ENCODE results near the gene CIBAR2. TPM values are rescaled to one million over a fixed set of nuclear protein-coding genes. Genes with fewer than 3 reads are reported as not detected.

Gene CIBAR2
- total and polyA plus RNA-seq, 9 of the 15 experiments (the other 6 are each of a cell fraction or from before 2014, with no cell fraction given), result not detected

DNA sequence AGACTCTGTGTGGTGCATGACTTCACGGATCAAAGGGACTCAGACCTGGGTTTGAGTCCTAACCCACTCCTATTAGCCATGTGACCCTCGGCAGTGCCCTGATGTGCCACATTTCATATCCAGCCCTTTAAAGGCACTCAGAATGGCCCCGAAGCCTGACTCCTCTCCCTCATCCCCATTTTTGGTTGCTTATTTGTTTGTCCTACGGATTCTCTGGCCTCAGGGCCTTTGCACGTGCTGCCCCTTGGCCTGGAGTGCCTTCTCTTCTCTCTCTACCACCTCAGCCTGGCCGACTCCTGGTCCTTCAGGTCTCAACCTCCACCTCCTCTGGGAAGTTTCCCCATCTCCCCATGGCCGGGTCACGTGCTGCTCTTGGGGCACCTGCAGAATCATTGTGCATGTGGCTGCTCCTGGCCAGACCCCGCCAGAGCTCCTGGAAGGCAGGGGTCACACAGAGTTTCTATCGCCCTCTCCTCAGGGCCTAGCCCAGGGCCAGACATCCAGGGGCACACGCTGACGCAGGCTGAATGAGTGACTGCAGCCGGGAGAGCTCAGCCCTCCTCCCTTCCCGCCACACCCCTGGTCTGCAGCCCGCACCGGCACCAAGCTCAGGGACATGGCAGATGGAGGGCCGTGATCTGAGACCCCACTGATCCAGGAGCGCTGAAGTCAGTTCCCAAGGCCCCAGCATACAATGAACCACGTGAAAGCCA, 22.0 kb upstream of the CIBAR2 start (continued):
- TF ChIP-seq RBM25 (IDR thresholded peaks at IDR 0.05; ENCODE audit: low read depth, low read length, severe bottlenecking) (peak; percentile 77), ZNF224 (CRISPR knock-in tag; IDR thresholded peaks at IDR 0.05) (no peak), YY1 (IDR thresholded peaks at IDR 0.05; ENCODE audit: borderline replicate concordance in 1 of 3, control insufficient read depth in 1 of 3, extremely low read depth in 1 of 3, insufficient read depth in 3 of 3, insufficient read length in 1 of 3, insufficient replicate concordance in 2 of 3, low read depth in 1 of 3, low read length in 2 of 3) (no peak), NFXL1 (CRISPR knock-in tag; IDR thresholded peaks at IDR 0.05) (no peak), CBX1 (IDR thresholded peaks at IDR 0.05; ENCODE audit: low read depth) (no peak), RBM17 (IDR thresholded peaks at IDR 0.05; ENCODE audit: borderline replicate concordance, low read depth, low read length) (no peak)

DNA sequence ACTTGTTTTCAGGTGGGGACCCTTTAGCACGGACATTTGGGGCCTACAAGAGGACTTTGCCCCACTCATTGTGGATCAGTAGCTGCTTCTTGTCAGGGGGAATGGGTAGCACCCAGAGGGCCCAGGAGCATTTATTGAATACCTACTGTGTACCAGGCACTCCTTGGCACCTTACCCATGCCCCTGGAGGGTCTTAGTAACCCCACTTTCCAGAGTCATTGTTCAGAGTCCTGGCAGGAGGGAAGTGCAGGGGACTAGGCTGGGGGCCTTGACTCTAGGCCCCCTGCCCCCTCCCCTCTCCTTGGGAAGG, 21.0 kb upstream of the CIBAR2 start:
- Histone ChIP-seq H2AFZ (ENCODE audit: low read depth, low read length) (no peak overlapping the region), H3K9ac (ENCODE audit: insufficient read depth in 1 of 2, low read depth in 2 of 2, low read length in 2 of 2) (no peak overlapping the region), H3K4me3 (no peak overlapping the region), H4K20me1 (replicated peaks; ENCODE audit: control insufficient read depth, insufficient read depth, low read length) (peaks cover 4% of the 10 kb centered on the region; the same call in 1 of the 2 replicates), H3K36me3 (ENCODE audit: control insufficient read depth, insufficient read depth, low read length) (no peaks in the 10 kb centered on the region), H3K9me3 (replicated peaks; ENCODE audit: control insufficient read depth, insufficient read depth, low read depth, low read length) (no peaks in the 10 kb centered on the region), H3K27ac (ENCODE audit: extremely low read depth, low read depth, low read length) (no peak overlapping the region), H3K79me2 (ENCODE audit: control insufficient read depth, insufficient read depth, low read length) (no peaks in the 10 kb centered on the region), H3K9me1 (ENCODE audit: control insufficient read depth, insufficient read depth, low read length) (no peaks in the 10 kb centered on the region), H3K4me1 (replicated peaks in 1 of 2; ENCODE audit: control insufficient read depth in 2 of 2, insufficient read depth in 2 of 2, low read length in 2 of 2) (peaks cover 9 to 33% of the 10 kb centered on the region in 2 experiments; a peak in 4 of 5 replicates), H3K27me3 (ENCODE audit: control insufficient read depth in 2 of 2, insufficient read depth in 2 of 2, low read length in 2 of 2) (peaks cover 8 to 41% of the 10 kb centered on the region in 2 experiments; a peak in 4 of 5 replicates), H3K4me2 (ENCODE audit: insufficient read depth, low read length) (no peak overlapping the region)
- no peak for ATAC-seq
- 43% methylated on average over 1 of the region's 1 CpG for WGBS (ENCODE audit: insufficient coverage, low coverage, missing lambda C conversion rate)
- intact Hi-C loops (cut with micrococcal nuclease) (no loop called here), in situ Hi-C loops (cut with MboI) (no loop called here)
- CTCF ChIA-PET (ENCODE audit: low intra/inter-chr PET ratio), result no interaction called here
- no TSS peak for BruUV-seq (replicated peaks)
- FAIRE-seq, result no peak
- no peak for DNase-seq (ENCODE audit: extremely low read depth in 1 of 4, low spot score in 3 of 4)
- POLR2A ChIA-PET, result interaction anchor here (0.7 kb wide), 1 partner anchor 282 kb away, joined by 3 read pairs; no protein-coding TSS in a partner anchor
- no peak for TF ChIP-seq FOSL1 (tag; conservative IDR thresholded peaks at IDR 0.05)
- TF ChIP-seq, protein P1, sequence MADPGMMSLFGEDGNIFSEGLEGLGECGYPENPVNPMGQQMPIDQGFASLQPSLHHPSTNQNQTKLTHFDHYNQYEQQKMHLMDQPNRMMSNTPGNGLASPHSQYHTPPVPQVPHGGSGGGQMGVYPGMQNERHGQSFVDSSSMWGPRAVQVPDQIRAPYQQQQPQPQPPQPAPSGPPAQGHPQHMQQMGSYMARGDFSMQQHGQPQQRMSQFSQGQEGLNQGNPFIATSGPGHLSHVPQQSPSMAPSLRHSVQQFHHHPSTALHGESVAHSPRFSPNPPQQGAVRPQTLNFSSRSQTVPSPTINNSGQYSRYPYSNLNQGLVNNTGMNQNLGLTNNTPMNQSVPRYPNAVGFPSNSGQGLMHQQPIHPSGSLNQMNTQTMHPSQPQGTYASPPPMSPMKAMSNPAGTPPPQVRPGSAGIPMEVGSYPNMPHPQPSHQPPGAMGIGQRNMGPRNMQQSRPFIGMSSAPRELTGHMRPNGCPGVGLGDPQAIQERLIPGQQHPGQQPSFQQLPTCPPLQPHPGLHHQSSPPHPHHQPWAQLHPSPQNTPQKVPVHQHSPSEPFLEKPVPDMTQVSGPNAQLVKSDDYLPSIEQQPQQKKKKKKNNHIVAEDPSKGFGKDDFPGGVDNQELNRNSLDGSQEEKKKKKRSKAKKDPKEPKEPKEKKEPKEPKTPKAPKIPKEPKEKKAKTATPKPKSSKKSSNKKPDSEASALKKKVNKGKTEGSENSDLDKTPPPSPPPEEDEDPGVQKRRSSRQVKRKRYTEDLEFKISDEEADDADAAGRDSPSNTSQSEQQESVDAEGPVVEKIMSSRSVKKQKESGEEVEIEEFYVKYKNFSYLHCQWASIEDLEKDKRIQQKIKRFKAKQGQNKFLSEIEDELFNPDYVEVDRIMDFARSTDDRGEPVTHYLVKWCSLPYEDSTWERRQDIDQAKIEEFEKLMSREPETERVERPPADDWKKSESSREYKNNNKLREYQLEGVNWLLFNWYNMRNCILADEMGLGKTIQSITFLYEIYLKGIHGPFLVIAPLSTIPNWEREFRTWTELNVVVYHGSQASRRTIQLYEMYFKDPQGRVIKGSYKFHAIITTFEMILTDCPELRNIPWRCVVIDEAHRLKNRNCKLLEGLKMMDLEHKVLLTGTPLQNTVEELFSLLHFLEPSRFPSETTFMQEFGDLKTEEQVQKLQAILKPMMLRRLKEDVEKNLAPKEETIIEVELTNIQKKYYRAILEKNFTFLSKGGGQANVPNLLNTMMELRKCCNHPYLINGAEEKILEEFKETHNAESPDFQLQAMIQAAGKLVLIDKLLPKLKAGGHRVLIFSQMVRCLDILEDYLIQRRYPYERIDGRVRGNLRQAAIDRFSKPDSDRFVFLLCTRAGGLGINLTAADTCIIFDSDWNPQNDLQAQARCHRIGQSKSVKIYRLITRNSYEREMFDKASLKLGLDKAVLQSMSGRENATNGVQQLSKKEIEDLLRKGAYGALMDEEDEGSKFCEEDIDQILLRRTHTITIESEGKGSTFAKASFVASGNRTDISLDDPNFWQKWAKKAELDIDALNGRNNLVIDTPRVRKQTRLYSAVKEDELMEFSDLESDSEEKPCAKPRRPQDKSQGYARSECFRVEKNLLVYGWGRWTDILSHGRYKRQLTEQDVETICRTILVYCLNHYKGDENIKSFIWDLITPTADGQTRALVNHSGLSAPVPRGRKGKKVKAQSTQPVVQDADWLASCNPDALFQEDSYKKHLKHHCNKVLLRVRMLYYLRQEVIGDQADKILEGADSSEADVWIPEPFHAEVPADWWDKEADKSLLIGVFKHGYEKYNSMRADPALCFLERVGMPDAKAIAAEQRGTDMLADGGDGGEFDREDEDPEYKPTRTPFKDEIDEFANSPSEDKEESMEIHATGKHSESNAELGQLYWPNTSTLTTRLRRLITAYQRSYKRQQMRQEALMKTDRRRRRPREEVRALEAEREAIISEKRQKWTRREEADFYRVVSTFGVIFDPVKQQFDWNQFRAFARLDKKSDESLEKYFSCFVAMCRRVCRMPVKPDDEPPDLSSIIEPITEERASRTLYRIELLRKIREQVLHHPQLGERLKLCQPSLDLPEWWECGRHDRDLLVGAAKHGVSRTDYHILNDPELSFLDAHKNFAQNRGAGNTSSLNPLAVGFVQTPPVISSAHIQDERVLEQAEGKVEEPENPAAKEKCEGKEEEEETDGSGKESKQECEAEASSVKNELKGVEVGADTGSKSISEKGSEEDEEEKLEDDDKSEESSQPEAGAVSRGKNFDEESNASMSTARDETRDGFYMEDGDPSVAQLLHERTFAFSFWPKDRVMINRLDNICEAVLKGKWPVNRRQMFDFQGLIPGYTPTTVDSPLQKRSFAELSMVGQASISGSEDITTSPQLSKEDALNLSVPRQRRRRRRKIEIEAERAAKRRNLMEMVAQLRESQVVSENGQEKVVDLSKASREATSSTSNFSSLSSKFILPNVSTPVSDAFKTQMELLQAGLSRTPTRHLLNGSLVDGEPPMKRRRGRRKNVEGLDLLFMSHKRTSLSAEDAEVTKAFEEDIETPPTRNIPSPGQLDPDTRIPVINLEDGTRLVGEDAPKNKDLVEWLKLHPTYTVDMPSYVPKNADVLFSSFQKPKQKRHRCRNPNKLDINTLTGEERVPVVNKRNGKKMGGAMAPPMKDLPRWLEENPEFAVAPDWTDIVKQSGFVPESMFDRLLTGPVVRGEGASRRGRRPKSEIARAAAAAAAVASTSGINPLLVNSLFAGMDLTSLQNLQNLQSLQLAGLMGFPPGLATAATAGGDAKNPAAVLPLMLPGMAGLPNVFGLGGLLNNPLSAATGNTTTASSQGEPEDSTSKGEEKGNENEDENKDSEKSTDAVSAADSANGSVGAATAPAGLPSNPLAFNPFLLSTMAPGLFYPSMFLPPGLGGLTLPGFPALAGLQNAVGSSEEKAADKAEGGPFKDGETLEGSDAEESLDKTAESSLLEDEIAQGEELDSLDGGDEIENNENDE (IDR thresholded peaks at IDR 0.05; ENCODE audit: low read depth, low read length), result no peak
- TF ChIP-seq SREBF1 (IDR thresholded peaks at IDR 0.05; ENCODE audit: borderline replicate concordance, low read depth, low read length), result no peak

Data from K562 (cell line).